ENCODE results near the gene MCC.

Gene MCC

DNA sequence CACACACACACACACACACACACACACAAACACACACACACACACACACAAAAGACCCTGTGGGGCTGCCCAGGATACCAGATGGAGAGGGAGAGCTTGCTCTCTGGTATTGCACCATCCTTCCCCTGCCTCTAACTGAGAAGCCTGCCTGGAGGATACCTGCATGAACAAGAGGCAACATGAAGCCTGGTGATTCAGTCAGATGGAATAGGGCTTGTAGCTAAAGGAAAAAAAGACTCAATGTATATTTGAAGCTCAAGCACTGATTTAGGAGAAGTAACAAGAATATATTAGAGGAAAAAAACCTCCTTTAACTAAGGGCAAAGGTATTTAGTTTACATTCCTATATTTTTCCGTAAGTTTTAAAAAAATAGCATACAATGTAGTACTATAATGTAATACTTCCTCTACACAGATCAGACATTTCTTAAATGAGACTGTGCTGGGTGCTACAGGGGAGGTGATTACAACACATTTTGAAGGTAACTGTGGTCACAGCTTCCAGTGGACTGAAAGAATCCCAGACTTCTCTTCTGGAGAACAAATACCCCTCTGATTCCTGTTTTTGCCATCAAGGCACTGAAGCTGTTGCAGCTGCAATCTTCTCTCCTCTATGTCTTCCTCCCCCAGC is 342.4 kb downstream of the MCC start:
- no peak for DNase-seq (ENCODE audit: low read depth)
- TF ChIP-seq, protein P1, sequence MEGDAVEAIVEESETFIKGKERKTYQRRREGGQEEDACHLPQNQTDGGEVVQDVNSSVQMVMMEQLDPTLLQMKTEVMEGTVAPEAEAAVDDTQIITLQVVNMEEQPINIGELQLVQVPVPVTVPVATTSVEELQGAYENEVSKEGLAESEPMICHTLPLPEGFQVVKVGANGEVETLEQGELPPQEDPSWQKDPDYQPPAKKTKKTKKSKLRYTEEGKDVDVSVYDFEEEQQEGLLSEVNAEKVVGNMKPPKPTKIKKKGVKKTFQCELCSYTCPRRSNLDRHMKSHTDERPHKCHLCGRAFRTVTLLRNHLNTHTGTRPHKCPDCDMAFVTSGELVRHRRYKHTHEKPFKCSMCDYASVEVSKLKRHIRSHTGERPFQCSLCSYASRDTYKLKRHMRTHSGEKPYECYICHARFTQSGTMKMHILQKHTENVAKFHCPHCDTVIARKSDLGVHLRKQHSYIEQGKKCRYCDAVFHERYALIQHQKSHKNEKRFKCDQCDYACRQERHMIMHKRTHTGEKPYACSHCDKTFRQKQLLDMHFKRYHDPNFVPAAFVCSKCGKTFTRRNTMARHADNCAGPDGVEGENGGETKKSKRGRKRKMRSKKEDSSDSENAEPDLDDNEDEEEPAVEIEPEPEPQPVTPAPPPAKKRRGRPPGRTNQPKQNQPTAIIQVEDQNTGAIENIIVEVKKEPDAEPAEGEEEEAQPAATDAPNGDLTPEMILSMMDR (conservative IDR thresholded peaks at IDR 0.05; ENCODE audit: low read length) = no peak
- no peak overlapping the region for H3K4me3 ChIP-seq (ENCODE audit: low read length)

DNA sequence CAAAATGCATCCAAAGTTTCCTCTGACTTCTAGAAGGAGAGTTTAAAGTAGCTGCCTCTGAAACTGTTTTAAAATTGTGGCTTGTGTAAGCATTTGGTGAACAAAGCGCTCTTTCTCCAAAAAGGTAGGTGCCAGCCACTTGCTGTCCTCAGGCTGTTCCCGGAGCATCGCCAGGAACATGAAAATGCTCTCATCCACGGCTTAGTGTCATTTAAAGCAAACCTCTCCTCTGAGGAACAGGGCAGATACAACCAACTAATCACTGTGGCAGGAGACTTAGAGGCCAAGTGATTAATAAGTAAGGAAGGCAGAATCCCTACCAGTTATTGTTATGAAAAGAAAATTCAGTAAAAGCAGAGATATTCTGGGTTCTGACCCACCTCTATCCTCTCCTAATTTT is 346.1 kb downstream of the MCC start:
- H3K4me3 ChIP-seq (ENCODE audit: low read length) = no peak overlapping the region
- DNase-seq (ENCODE audit: low read depth) = no peak
- TF ChIP-seq, protein P1 (conservative IDR thresholded peaks at IDR 0.05; ENCODE audit: low read length) = no peak

DNA sequence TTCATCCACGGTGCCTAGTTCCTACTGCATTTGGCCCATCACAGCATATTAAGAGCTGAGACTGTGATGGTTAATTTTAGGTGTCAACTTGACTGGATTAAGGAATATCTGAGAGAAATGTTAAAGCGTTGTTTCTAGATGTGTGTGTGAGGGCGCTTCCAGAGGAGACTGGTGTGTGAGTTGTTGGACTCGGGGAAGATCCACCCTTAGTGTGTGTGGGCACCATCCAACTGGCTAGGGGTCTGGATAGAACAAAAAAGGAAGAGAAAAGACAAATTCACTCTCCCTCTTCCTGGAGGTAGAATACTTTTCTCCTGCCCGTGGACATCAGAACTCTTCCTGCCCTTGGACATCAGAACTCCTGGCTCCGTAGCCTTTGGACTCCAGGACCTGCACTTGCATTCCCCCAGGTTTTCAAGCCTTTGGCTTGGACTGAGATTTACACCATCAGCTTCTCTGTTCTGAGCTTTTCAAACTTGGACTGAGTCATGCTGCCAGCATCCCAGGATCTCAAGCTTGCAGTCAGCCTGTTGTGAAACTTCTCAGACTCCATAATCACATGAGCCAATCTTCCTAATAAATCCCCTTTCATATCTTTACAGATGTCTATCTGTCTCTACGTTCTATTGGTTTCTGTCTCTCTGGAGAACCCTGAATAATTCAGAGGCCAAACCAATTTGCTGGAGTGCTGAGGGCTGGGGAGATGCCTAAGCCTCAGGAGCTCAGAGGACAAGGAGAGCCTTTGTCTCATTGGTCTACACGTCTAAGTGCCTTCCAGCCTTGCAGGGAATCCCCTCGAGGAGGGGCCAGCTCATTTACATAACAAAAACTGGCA is 347.2 kb downstream of the MCC start:
- peak; percentile 89 for DNase-seq (ENCODE audit: low read depth)
- no peak overlapping the region for H3K4me3 ChIP-seq (ENCODE audit: low read length)
- TF ChIP-seq, protein P1 (conservative IDR thresholded peaks at IDR 0.05; ENCODE audit: low read length) = no peak

DNA sequence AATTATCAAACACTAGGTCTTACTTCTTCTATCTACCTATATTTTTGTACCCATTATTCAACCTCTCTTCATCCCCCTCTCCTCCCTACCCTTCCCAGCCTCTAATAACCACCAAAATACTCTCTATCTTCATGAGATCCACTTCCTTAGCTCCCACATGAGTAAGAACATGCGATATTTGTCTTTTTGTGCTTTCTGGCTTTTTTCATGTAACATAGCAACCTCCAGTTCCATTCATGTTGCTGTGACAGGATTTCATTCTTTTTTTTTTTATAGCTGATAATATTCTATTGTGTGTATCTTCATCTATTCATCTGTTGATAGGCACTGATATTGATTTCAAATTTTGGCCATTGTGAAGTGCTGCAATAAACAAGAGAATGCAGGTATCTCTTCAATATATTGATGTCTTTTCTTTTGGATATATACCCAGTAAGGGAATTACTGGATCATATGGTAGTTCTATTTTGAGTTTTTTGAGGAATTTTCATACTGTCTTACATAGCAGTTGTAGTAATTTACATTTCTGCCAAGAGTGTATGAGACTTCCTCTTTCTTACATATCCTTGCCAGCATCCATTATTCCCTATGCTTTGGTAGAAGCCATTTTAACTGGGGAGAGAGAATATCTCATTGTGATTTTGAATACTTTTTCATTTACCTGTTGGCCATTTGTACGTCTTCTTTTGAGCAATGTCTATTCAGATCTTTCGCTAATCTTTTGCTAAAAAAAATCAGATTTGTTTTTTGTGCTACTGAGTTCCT is 354.9 kb downstream of the MCC start:
- DNase-seq (ENCODE audit: low read depth) = no peak
- TF ChIP-seq, protein P1 (conservative IDR thresholded peaks at IDR 0.05; ENCODE audit: low read length) = no peak
- no peak overlapping the region for H3K4me3 ChIP-seq (ENCODE audit: low read length)

DNA sequence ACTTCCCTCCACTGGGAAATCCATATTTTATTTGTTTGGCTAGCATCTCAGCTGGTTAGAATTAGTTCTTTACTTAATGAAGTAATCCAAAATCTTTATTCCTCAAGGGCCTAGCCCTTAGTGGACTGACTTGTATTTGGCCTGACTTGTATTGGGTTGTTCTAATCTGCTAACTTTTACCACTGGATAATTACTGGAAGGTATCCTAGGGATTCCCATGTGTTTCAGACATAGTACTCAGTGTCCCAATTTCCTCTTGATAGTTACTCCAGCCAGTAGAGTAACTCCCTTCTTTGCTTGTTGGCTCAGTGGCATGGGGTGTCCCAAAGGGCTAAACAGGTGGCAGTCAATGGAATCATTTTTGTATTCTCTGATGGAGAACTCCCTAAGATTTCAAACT is 355.7 kb downstream of the MCC start:
- TF ChIP-seq, protein P1 (conservative IDR thresholded peaks at IDR 0.05; ENCODE audit: low read length) = no peak
- no peak overlapping the region for H3K4me3 ChIP-seq (ENCODE audit: low read length)

DNA sequence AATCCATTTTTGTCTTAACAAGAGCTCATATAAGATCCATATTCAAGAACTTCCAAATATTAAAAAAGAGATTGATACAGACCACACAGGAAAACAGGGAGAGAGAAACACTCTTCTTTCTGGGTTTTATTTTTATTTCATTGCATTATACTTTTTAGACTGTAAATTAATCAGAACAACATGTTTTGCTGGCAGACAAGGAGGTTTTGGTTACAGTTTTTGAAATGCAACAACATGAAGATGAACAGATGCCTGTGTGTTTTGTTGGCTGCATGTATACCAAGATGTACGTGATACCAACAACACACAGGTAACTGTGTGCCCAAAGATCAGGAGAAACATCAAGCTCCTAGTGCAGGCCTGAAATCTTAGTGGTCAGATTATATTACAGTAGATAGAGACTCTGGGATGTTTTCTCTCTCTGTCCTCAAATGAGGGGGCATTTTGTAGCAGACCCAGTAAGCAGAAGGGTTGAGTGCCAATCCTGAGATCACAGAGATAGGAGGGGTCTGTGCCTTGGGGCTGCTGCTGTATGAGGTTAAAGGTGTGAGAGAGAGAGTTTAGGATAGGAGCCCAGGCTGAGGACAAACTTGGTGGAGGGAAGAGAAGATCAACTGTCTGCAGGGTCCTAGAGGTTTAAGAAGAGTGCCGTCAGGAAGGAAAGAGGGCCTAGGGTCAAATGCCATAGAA is 359.5 kb downstream of the MCC start:
- H3K4me3 ChIP-seq (ENCODE audit: low read length) = no peak overlapping the region
- TF ChIP-seq, protein P1 (conservative IDR thresholded peaks at IDR 0.05; ENCODE audit: low read length) = no peak
- no peak for DNase-seq (ENCODE audit: low read depth)

More for the DNA sequence above, 355.7 kb downstream of the MCC start:
- no peak for DNase-seq (ENCODE audit: low read depth)

Data from AG10803 (cell line).